ENCODE results near the gene HYAL4.

HYAL4 gene, protein sequence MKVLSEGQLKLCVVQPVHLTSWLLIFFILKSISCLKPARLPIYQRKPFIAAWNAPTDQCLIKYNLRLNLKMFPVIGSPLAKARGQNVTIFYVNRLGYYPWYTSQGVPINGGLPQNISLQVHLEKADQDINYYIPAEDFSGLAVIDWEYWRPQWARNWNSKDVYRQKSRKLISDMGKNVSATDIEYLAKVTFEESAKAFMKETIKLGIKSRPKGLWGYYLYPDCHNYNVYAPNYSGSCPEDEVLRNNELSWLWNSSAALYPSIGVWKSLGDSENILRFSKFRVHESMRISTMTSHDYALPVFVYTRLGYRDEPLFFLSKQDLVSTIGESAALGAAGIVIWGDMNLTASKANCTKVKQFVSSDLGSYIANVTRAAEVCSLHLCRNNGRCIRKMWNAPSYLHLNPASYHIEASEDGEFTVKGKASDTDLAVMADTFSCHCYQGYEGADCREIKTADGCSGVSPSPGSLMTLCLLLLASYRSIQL

DNA sequence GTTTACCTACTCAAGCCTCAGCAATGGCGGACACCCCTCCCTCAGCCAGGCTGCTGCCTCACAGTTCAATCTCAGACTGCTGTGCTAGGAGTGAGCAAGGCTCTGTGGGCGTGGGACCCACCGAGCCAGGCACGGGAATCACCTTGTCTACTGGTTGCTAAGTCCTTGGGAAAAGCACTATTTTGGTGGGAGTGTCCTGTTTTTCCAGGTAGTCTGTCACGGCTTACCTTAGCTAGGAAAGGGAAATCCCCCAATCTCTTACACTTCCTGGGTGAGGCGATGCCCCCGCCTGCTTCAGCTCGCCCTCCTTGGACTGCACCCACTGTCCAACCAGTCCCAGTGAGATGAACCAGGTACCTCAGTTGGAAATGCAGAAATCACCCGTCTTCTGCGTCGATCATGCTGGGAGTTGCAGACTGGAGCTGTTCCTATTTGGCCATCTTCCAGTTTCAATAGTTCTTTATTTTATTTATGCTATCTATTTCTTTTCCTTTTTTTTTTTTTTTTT, at the start of gene HYAL4:
Gene HYAL4, plus strand, starts transcription at position 458 of the 508 bp plus-strand sequence. CDS start 23,105 bp downstream, outside the sequence.
- Histone ChIP-seq H3K27me3 (replicated peaks; ENCODE audit: control insufficient read depth, insufficient read depth, low read length) (peaks cover 3% of the 10 kb centered on the region), H3K4me3 (ENCODE audit: low read length) (no peak within 1 kb of the TSS), H3K4me1 (ENCODE audit: control insufficient read depth, insufficient read depth, low read length) (no peaks in the 10 kb centered on the region), H3K9ac (ENCODE audit: low read length) (no peak within 1 kb of the TSS), H3K9me3 (ENCODE audit: control insufficient read depth, low read length) (peaks cover 6% of the 10 kb centered on the region), H3K36me3 (ENCODE audit: control insufficient read depth, insufficient read depth, low read length, severe bottlenecking) (no peaks in the 10 kb centered on the region)
- no peak for DNase-seq (ENCODE audit: low read depth)

DNA sequence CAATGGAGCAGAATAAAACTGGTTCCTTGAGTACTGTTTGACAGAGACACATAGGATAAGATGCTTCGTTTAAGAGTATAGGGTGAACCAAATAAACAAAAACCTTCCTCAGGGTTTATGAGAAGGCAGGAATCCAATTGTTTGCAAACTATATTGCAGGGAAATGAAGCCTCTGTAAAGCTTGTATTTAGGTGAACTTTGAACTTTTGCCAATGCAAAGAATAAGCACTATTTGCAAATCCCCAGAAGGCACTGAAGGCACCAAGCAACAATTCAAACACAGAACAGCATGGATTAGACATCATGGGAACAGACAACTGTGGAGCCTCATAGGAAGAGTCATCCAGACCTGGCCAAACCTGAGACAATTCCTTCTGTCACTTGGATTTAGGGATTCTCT, 49.1 kb upstream of the HYAL4 start:
- H3K4me3 ChIP-seq (ENCODE audit: low read length), result no peak overlapping the region
- peaks cover 3% of the 10 kb centered on the region for H3K4me1 ChIP-seq (ENCODE audit: control insufficient read depth, insufficient read depth, low read length)
- no peaks in the 10 kb centered on the region for H3K36me3 ChIP-seq (ENCODE audit: control insufficient read depth, insufficient read depth, low read length, severe bottlenecking)
- peaks cover 9% of the 10 kb centered on the region for H3K27me3 ChIP-seq (replicated peaks; ENCODE audit: control insufficient read depth, insufficient read depth, low read length)
- DNase-seq (ENCODE audit: low read depth), result no peak
- no peak overlapping the region for H3K9ac ChIP-seq (ENCODE audit: low read length)
- no peaks in the 10 kb centered on the region for H3K9me3 ChIP-seq (ENCODE audit: control insufficient read depth, low read length)

DNA sequence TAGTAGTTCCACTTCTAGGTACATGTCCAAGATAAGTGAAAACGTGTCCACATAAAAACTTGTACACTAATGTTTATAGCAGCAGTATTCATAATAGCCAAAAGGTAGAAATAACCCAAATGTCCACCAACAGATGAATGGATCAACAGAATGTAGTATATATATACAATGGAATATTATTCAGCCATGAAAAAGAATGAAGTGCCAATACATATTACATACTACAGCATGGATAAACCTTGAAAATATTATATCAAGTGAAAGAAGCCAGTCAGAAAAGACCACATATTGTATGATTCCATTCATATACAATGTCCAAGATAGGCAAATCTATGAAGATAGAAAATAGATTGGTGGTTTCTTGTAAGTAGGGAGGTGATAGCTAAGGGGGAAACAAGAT, 48.4 kb upstream of the HYAL4 start:
- Histone ChIP-seq H3K4me3 (ENCODE audit: low read length) (no peak overlapping the region), H3K9me3 (ENCODE audit: control insufficient read depth, low read length) (no peaks in the 10 kb centered on the region), H3K9ac (ENCODE audit: low read length) (no peak overlapping the region), H3K27me3 (replicated peaks; ENCODE audit: control insufficient read depth, insufficient read depth, low read length) (peaks cover 9% of the 10 kb centered on the region), H3K36me3 (ENCODE audit: control insufficient read depth, insufficient read depth, low read length, severe bottlenecking) (no peaks in the 10 kb centered on the region), H3K4me1 (ENCODE audit: control insufficient read depth, insufficient read depth, low read length) (peaks cover 3% of the 10 kb centered on the region)
- DNase-seq (ENCODE audit: low read depth), result no peak

DNA sequence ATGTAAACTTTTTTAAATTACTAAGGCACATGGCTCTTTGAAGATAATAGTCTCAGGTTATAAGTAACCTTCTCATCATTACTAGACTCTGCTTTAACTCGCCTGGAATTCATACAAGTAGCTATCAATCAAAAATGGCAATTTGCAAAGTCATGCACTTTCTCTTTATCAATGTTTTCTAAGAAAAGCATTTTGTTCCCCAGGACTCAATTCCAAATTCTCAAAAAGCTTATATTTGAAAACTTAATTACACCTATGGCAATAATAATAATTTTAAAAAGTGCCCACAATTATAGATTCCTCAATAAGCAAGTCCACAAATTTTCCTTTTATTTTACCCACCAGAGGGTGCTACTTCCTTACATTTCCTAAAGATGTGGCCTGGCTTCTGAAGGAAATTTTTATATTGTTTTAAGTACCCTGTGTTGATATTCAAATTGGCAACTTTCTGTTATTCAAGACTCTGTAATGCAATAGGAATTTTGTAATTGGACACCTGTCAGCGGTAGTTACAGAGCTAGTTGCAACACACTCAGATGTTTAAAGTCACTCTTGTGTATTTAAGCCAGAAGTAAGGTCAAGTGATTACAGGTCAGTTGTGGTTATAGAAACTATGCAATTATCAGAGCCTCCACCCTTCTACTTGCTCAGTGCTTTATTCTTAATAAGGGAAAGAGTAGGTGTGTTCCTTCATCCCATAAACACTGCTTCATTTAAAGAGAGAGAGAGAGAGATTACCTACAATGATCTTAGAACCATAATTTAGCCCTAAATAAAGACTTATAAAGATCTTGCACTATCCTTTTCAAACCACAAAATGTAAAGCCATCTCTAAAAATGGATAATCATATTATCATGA, 47.1 kb upstream of the HYAL4 start:
- H3K27me3 ChIP-seq (replicated peaks; ENCODE audit: control insufficient read depth, insufficient read depth, low read length), result peaks cover 4% of the 10 kb centered on the region
- peak; percentile 86 for DNase-seq (ENCODE audit: low read depth)
- H3K9ac ChIP-seq (ENCODE audit: low read length), result no peak overlapping the region
- no peaks in the 10 kb centered on the region for H3K9me3 ChIP-seq (ENCODE audit: control insufficient read depth, low read length)
- H3K36me3 ChIP-seq (ENCODE audit: control insufficient read depth, insufficient read depth, low read length, severe bottlenecking), result no peaks in the 10 kb centered on the region
- peaks cover 3% of the 10 kb centered on the region for H3K4me1 ChIP-seq (ENCODE audit: control insufficient read depth, insufficient read depth, low read length)
- no peak overlapping the region for H3K4me3 ChIP-seq (ENCODE audit: low read length)

DNA sequence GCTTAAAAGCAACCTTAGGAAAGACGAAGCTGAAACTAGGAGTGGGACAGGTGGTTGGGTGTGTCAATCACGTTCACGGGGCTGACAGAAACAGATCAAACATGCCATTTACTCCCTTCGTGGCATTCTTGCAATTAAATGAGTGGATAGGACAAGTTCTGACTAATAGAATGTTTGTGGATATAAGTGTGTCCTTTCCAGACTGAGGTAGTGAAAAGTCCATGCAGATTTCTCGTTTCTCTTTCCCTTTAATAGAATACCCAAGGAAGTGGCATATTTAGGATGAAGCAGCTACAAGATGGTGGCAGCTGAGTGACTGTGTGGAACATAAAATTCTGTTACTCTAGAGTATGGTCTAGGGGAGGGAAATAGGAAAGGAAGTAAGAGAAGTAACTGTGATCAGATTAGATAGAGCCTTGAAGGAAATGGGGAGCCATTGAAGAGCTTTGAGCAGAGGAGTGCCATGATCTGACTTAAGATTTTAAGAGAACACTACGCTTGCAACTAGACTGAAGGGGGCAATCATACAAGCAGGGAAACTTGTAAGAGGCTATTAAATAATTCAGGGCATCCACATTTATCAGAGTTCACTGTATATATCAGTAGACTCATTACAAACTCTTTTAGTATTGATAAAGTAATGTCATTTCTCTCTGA, 46.3 kb upstream of the HYAL4 start:
- no peak for DNase-seq (ENCODE audit: low read depth)
- Histone ChIP-seq H3K4me1 (ENCODE audit: control insufficient read depth, insufficient read depth, low read length) (peaks cover 3% of the 10 kb centered on the region), H3K4me3 (ENCODE audit: low read length) (no peak overlapping the region), H3K9me3 (ENCODE audit: control insufficient read depth, low read length) (no peaks in the 10 kb centered on the region), H3K36me3 (ENCODE audit: control insufficient read depth, insufficient read depth, low read length, severe bottlenecking) (no peaks in the 10 kb centered on the region), H3K9ac (ENCODE audit: low read length) (no peak overlapping the region), H3K27me3 (replicated peaks; ENCODE audit: control insufficient read depth, insufficient read depth, low read length) (no peaks in the 10 kb centered on the region)

DNA sequence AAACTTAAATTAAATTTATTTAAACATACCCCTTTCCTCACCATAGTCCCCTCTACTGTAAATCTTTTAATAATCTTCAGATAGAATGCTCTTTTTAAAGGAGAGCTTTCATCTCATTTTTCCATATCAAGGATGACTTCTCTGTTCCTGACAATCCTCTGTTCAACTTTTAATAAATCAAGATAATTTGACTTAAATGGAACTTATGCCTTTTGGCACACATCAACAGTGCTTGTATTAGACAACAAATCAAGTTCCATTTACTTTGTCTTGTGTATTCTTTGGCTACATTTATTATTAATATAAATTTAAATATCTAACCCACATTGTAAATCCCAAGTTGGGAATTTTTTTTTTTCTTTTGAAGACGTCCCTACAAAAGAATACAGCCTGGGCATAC, 42.7 kb upstream of the HYAL4 start:
- H3K36me3 ChIP-seq (ENCODE audit: control insufficient read depth, insufficient read depth, low read length, severe bottlenecking), result no peaks in the 10 kb centered on the region
- no peaks in the 10 kb centered on the region for H3K9me3 ChIP-seq (ENCODE audit: control insufficient read depth, low read length)
- no peaks in the 10 kb centered on the region for H3K27me3 ChIP-seq (replicated peaks; ENCODE audit: control insufficient read depth, insufficient read depth, low read length)
- peaks cover 3% of the 10 kb centered on the region for H3K4me1 ChIP-seq (ENCODE audit: control insufficient read depth, insufficient read depth, low read length)
- DNase-seq (ENCODE audit: low read depth), result no peak
- H3K9ac ChIP-seq (ENCODE audit: low read length), result no peak overlapping the region
- H3K4me3 ChIP-seq (ENCODE audit: low read length), result no peak overlapping the region

DNA sequence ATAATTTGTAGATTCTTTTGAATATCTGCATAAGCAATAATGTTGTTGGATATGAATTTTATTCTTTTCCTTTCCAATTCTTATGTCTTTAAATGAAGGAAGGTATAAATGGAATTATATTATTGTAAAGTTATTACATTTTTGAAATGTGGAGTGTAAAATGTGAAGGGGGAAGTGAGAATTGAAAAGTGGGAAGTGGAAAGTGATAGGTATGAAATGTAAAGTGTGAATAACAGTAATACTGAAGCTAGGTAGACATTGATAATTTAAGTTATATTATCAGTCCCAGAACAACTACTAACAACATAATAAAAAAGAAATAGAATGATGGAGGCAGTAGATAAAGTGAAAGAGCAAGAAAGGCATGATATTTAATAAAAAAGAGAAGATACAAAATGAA, 39.7 kb upstream of the HYAL4 start:
- Histone ChIP-seq H3K9me3 (ENCODE audit: control insufficient read depth, low read length) (peaks cover 15% of the 10 kb centered on the region), H3K27me3 (replicated peaks; ENCODE audit: control insufficient read depth, insufficient read depth, low read length) (no peaks in the 10 kb centered on the region), H3K4me3 (ENCODE audit: low read length) (no peak overlapping the region), H3K36me3 (ENCODE audit: control insufficient read depth, insufficient read depth, low read length, severe bottlenecking) (no peaks in the 10 kb centered on the region), H3K4me1 (ENCODE audit: control insufficient read depth, insufficient read depth, low read length) (no peaks in the 10 kb centered on the region), H3K9ac (ENCODE audit: low read length) (no peak overlapping the region)
- no peak for DNase-seq (ENCODE audit: low read depth)

DNA sequence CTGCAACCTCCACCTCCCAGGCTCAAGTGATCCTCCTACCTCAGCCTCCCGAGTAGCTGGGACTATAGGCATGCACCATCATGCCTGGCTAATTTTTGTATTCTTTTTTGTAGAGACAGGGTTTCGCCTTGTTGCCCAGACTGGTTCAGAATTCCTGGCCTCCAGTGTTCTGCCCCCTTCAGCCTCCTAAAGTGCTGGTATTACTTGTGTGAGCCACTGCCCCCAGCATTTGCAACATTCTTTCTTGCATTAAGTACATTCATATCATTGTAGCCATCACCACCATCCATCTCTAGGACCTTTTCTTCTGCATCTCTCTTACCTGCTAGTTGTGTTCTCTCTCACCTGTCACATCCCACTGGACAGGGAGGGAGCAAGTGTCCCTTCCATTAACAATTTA, 35.5 kb upstream of the HYAL4 start:
- Histone ChIP-seq H3K4me3 (ENCODE audit: low read length) (no peak overlapping the region), H3K9ac (ENCODE audit: low read length) (no peak overlapping the region), H3K4me1 (ENCODE audit: control insufficient read depth, insufficient read depth, low read length) (no peaks in the 10 kb centered on the region), H3K9me3 (ENCODE audit: control insufficient read depth, low read length) (peaks cover 19% of the 10 kb centered on the region), H3K36me3 (ENCODE audit: control insufficient read depth, insufficient read depth, low read length, severe bottlenecking) (no peaks in the 10 kb centered on the region), H3K27me3 (replicated peaks; ENCODE audit: control insufficient read depth, insufficient read depth, low read length) (no peaks in the 10 kb centered on the region)
- no peak for DNase-seq (ENCODE audit: low read depth)

DNA sequence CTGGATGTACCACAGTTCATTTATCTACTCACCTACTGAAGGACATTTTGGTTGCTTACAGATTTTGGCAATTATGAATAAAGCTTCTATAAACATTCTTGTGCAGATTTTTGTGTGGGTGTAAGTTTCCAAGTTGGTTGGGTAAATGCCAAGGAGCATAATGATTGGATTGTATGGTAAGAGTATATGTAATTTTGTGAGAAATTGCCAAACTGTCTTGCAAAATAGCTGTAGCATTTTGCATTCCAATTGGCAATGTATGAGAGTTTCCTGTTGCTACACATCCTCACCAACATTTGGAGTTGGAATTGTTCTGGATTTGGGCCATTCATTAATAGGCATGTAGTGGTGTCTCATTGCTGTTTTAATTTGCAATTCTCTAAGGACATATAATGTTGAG, 33.9 kb upstream of the HYAL4 start:
- H3K27me3 ChIP-seq (replicated peaks; ENCODE audit: control insufficient read depth, insufficient read depth, low read length), result no peaks in the 10 kb centered on the region
- no peak overlapping the region for H3K4me3 ChIP-seq (ENCODE audit: low read length)
- no peaks in the 10 kb centered on the region for H3K4me1 ChIP-seq (ENCODE audit: control insufficient read depth, insufficient read depth, low read length)
- no peaks in the 10 kb centered on the region for H3K36me3 ChIP-seq (ENCODE audit: control insufficient read depth, insufficient read depth, low read length, severe bottlenecking)
- H3K9ac ChIP-seq (ENCODE audit: low read length), result no peak overlapping the region
- DNase-seq (ENCODE audit: low read depth), result no peak
- H3K9me3 ChIP-seq (ENCODE audit: control insufficient read depth, low read length), result peaks cover 19% of the 10 kb centered on the region

DNA sequence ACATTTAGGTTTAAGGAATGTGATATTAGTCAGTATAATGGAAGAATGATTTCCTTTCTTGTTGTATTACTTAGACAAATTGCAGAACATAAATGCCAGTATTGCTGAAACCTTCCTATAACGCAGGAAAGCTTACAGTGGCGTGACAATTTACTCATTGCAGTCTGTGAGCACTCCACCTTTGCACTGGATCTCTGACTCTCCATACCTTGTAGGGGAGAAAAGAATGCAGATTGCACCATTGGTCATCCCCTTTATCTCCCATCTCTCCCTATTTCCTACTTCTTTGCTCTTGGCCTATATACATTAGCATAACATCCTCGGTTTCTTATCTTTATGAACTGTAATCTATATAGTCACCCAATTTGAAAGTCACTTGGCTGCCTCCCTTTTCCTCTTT, 28.1 kb upstream of the HYAL4 start:
- H3K27me3 ChIP-seq (replicated peaks; ENCODE audit: control insufficient read depth, insufficient read depth, low read length), result no peaks in the 10 kb centered on the region
- H3K4me1 ChIP-seq (ENCODE audit: control insufficient read depth, insufficient read depth, low read length), result no peaks in the 10 kb centered on the region
- no peak overlapping the region for H3K9ac ChIP-seq (ENCODE audit: low read length)
- no peaks in the 10 kb centered on the region for H3K9me3 ChIP-seq (ENCODE audit: control insufficient read depth, low read length)
- H3K36me3 ChIP-seq (ENCODE audit: control insufficient read depth, insufficient read depth, low read length, severe bottlenecking), result no peaks in the 10 kb centered on the region
- DNase-seq (ENCODE audit: low read depth), result no peak
- H3K4me3 ChIP-seq (ENCODE audit: low read length), result no peak overlapping the region

DNA sequence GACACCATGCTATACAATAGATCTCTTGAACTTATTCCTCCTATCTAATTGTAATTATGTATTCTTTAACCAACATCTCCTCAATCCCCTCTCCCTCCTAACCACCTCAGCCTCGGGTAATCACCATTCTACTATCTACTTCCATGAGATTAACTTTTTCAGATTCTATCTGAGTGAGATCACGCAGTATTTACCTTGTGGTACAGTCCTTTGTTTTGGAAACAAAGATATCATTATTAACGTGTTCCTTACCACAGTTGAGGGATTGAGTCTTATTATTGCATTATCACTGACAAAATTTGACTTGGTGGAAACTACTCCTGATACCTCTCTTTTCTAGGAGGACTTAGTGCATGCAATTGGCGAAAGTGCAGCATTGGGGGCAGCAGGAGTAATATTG, 26.0 kb upstream of the HYAL4 start:
- Histone ChIP-seq H3K4me1 (ENCODE audit: control insufficient read depth, insufficient read depth, low read length) (no peaks in the 10 kb centered on the region), H3K4me3 (ENCODE audit: low read length) (no peak overlapping the region), H3K36me3 (ENCODE audit: control insufficient read depth, insufficient read depth, low read length, severe bottlenecking) (no peaks in the 10 kb centered on the region), H3K9me3 (ENCODE audit: control insufficient read depth, low read length) (no peaks in the 10 kb centered on the region), H3K27me3 (replicated peaks; ENCODE audit: control insufficient read depth, insufficient read depth, low read length) (no peaks in the 10 kb centered on the region), H3K9ac (ENCODE audit: low read length) (no peak overlapping the region)
- DNase-seq (ENCODE audit: low read depth), result no peak

Measured in adipocyte (in vitro differentiated cells).